Type B pancreatic cell (in vitro differentiated cells): ENCODE measurements around the gene CHTOP. TPM values are rescaled to one million over a fixed set of nuclear protein-coding genes. Genes with fewer than 3 reads are reported as not detected.
A peak's percentile ranks its signal among the peaks of the same experiment; 100 is the strongest.

Experiments used
- DNase-seq: peaks from one replicate; pipeline ENCODE4 v3.0.0; 2021; ENCODE audit warnings: mixed read lengths; ENCODE audit not compliant: unreplicated experiment; ENCODE audit errors: extremely low spot score
- H3K27ac Mint-ChIP-seq: 2 replicates; pipeline ENCODE4 v1.8.0; 2021; ENCODE audit warnings: mild to moderate bottlenecking, mixed read lengths
- H3K27me3 Mint-ChIP-seq: 2 replicates; pipeline ENCODE4 v1.8.0; 2021; ENCODE audit warnings: mixed read lengths
- H3K36me3 Mint-ChIP-seq: 2 replicates; pipeline ENCODE4 v1.8.0; 2021; ENCODE audit warnings: mixed read lengths
- H3K4me1 Mint-ChIP-seq: one replicate; pipeline ENCODE4 v1.8.0; 2021; ENCODE audit warnings: mixed read lengths; ENCODE audit not compliant: unreplicated experiment
- H3K4me3 Mint-ChIP-seq: 2 replicates; pipeline ENCODE4 v1.8.0; 2021; ENCODE audit warnings: mild to moderate bottlenecking, mixed read lengths
- H3K9me3 Mint-ChIP-seq: 2 replicates; pipeline ENCODE4 v1.8.0; 2021; ENCODE audit warnings: mixed read lengths
- total RNA-seq: library from RNA; stranded (reverse); gene quantifications from 2 replicates; pipeline ENCODE4 v1.2.1, GENCODE V29; 2021; ENCODE audit warnings: low replicate concordance
- TF ChIP-seq, protein P1 (sequence below): fragments of 200-600 bp; sonication (generic); conservative IDR thresholded peaks from 2 replicates; pipeline ENCODE4 v1.5.0; 2021; ENCODE audit warnings: antibody characterized with exemption, mild to moderate bottlenecking

The CHTOP gene
- total RNA-seq, 1 donor from 2014 or later, result 108 TPM

DNA sequence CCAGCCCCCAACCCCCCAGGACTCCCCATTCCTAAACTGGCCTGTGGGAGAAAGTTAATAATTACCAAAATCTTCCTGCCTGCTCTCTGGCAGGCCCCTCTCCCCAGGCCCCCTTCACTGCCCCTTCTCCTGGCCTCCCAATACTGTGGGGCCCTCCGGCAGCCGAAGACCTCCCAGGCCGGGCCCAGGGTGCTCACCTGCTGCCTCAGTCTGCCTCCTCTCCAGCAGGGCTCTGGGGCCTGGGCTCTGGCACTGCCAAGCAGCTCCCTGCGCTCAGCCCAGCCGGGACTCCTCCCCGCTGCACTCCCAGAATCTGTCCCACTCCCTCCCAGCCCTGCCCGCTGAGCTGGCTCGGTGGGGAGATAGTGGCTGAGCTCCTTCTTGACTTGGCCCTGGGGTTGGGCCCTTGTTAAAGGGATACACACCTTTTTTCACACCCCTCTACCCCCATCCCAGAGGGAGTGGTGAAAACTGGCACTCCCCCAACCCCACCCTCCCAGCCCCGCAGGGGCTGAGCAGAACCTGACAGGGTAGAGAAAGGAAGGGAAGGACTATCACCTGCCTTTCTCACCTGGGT is 21.0 kb upstream of the CHTOP start, which contains the start of gene S100A16:
Gene S100A16 (minus strand): TSS at position 383 of the 577 bp plus-strand sequence. CDS start 4,986 bp downstream, outside the sequence.
- H3K27me3 Mint-ChIP-seq, result no peaks in the 10 kb centered on the region
- no peaks in the 10 kb centered on the region for H3K9me3 Mint-ChIP-seq
- H3K36me3 Mint-ChIP-seq, result no peaks in the 10 kb centered on the region
- peaks cover 52% of the 10 kb centered on the region for H3K4me1 Mint-ChIP-seq
- TF ChIP-seq, protein P1, sequence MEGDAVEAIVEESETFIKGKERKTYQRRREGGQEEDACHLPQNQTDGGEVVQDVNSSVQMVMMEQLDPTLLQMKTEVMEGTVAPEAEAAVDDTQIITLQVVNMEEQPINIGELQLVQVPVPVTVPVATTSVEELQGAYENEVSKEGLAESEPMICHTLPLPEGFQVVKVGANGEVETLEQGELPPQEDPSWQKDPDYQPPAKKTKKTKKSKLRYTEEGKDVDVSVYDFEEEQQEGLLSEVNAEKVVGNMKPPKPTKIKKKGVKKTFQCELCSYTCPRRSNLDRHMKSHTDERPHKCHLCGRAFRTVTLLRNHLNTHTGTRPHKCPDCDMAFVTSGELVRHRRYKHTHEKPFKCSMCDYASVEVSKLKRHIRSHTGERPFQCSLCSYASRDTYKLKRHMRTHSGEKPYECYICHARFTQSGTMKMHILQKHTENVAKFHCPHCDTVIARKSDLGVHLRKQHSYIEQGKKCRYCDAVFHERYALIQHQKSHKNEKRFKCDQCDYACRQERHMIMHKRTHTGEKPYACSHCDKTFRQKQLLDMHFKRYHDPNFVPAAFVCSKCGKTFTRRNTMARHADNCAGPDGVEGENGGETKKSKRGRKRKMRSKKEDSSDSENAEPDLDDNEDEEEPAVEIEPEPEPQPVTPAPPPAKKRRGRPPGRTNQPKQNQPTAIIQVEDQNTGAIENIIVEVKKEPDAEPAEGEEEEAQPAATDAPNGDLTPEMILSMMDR, result no peak
- peak within 1 kb of the TSS; percentile 85 for H3K4me3 Mint-ChIP-seq
- DNase-seq, result no peak
- peak within 1 kb of the TSS; percentile 54 for H3K27ac Mint-ChIP-seq

DNA sequence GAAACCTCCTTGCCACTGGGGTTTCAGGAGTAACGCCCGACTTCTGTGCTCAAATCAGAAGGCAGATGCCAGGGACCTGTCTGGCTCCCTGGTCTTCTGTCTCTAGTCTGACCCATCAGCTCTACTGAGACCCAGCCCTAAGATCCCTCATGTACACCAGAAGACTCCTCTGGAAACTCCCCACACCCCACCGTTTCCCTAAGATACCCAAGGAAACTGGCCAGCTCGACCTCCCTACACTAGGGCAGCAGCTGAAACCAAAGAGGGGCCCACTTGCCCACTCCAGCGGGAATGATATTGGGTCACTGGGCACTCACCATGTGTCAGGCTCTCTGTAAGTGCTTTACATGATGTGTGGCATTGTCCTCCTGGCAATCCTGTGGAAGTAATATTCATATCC is 20.5 kb upstream of the CHTOP start:
- H3K4me1 Mint-ChIP-seq, result peaks cover 52% of the 10 kb centered on the region
- TF ChIP-seq, protein P1, result no peak
- no peak for DNase-seq
- H3K9me3 Mint-ChIP-seq, result no peaks in the 10 kb centered on the region
- H3K27ac Mint-ChIP-seq, result peak overlapping the region; percentile 54
- H3K36me3 Mint-ChIP-seq, result no peaks in the 10 kb centered on the region
- H3K27me3 Mint-ChIP-seq, result no peaks in the 10 kb centered on the region
- H3K4me3 Mint-ChIP-seq, result peak overlapping the region; percentile 80

DNA sequence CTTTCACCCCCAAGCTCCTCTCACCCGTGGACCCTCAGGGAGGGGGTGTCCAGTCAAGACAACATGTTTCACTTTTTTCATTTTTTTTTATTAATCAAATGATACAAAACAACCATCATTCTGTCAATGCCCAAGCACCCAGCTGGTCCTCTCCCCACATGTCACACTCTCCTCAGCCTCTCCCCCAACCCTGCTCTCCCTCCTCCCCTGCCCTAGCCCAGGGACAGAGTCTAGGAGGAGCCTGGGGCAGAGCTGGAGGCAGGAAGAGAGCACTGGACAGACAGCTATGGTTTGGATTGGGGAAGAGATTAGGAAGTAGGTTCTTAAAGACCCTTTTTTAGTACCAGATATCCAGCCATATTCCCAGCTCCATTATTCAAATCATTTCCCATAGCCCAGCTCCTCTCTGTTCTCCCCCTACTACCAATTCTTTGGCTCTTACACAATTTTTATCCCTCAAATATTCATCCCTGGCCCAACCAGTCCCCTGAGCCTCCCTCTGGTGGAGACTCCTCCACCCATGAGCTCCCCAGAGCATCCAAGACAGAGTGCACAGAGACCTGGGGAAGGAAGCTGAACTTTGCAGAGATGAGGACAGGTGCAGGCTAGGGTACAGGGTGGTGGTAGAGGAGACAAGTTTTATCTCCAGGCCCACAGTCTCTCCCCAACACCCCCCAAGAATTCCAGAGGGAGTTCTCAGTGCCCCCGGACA is 19.5 kb upstream of the CHTOP start:
- H3K4me3 Mint-ChIP-seq, result peak overlapping the region; percentile 85
- no peaks in the 10 kb centered on the region for H3K36me3 Mint-ChIP-seq
- H3K27me3 Mint-ChIP-seq, result no peaks in the 10 kb centered on the region
- H3K4me1 Mint-ChIP-seq, result peaks cover 42% of the 10 kb centered on the region
- H3K27ac Mint-ChIP-seq, result peak overlapping the region; percentile 54
- TF ChIP-seq, protein P1, result no peak
- H3K9me3 Mint-ChIP-seq, result no peaks in the 10 kb centered on the region
- no peak for DNase-seq

DNA sequence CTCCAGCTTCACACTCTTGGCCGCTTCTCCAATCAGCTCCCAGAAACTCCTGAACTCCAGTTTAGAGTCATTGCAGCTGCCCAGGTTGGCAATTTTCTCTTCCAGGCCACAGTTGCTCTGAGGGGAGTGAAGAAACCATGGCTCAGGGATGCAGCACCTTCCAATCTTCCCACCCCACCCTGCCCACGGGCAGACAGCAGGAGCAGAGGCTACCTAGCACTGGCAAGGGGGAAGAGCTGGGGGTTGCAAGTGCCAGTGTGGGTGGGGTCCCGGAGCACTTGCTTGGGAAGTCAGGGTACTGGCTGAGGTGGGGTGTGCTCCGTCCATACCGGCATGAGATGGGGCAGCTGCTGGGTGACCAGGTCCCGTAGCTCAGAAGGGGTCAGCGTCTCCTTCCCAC is 19.0 kb upstream of the CHTOP start:
- no peaks in the 10 kb centered on the region for H3K36me3 Mint-ChIP-seq
- peak overlapping the region; percentile 54 for H3K27ac Mint-ChIP-seq
- peaks cover 37% of the 10 kb centered on the region for H3K4me1 Mint-ChIP-seq
- no peaks in the 10 kb centered on the region for H3K9me3 Mint-ChIP-seq
- no peak for DNase-seq
- TF ChIP-seq, protein P1, result no peak
- peak overlapping the region; percentile 85 for H3K4me3 Mint-ChIP-seq
- no peaks in the 10 kb centered on the region for H3K27me3 Mint-ChIP-seq

DNA sequence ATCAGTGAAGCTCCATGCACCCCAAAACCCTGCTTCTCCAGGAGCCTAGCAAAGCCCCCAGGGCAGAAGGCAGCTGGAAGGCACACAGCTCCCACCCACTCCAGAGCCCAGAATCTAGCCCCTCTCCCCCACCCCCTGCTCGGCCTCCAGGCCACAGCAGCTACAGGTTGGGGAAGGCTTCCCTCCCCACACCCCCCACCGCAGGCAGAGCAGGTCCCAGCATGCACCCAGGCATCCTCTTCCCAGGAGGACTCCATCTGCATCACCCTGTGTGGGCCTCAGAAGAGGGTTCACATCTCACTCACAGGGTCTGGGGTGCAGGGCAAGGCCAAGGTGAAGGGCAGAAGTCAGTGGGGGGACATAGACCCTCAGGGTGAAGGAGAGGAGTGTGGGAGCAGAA is 18.5 kb upstream of the CHTOP start:
- Mint-ChIP-seq H3K4me3 (peak overlapping the region; percentile 85), H3K4me1 (peaks cover 34% of the 10 kb centered on the region), H3K9me3 (no peaks in the 10 kb centered on the region), H3K27ac (no peak overlapping the region), H3K36me3 (no peaks in the 10 kb centered on the region), H3K27me3 (no peaks in the 10 kb centered on the region)
- no peak for DNase-seq
- TF ChIP-seq, protein P1, result no peak
